Sigmoid colon (tissue), 4 donors: ENCODE results near the gene LRRN4.

Experiments used
- EP300 ChIP-seq, 4 donors: sonication (generic); formaldehyde crosslinking; IDR thresholded peaks; one replicate each; pipeline ENCODE4 v1.6.1; 2017; ENCODE audit warnings: antibody characterized with exemption in 4 of 4
- POLR2A ChIP-seq, 2 donors: fragments of 450-650 bp; IDR thresholded peaks; one replicate each; pipeline ENCODE4 v1.6.1; 2016; ENCODE audit warnings: antibody characterized with exemption in 2 of 2, mild to moderate bottlenecking in 2 of 2, moderate library complexity in 2 of 2
- POLR2AphosphoS5 ChIP-seq, 4 donors: sonication (generic); formaldehyde crosslinking; IDR thresholded peaks; one replicate each; pipeline ENCODE4 v1.6.1; 2017; ENCODE audit warnings: antibody characterized with exemption in 4 of 4
- TF ChIP-seq, protein P1 (sequence below), 4 experiments: fragments of 450-650 bp in 3 of 4; fragments of 200-600 bp in 1 of 4; IDR thresholded peaks; one replicate each; pipeline ENCODE4 v1.5.1; 2016 to 2019; ENCODE audit warnings: antibody characterized with exemption in 4 of 4, mild to moderate bottlenecking in 3 of 4, moderate library complexity in 2 of 4

DNA sequence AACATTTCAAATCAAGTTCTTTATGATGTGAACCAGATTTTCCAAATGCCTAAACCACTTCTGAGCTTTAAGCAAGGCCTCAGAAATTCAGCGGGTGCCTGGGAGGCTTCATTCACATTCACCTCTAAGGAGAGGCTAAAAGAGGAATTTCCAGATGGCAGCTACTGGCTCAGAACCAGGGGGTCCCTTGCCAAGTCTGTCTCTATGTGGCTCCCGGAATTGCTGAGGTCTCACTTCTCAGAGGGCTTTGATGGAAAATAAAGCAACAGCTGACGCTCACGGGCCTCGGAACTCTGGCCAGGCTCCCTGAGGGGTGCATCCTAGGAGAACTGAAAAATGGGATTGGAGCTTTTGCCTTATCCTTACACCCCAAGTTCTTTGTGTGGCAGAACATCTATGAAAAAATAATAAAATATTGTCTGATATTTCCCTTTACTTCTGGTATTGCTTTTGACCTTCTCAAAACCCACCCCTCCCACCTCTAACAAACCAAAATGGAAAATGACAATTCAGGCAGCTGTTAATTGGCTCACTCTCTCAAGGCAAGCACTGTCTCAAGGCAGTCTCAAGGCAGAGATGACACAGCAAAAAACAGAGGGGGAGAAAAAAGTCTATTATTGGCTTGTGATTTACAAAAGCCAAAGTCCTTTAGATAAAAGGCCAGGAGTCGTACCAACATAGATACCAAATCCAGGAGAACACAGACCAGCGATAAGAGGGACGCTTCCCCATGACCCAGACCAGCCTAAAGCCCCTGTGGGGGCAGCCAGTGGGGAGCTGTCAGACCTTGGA lies 21.8 kb upstream of the LRRN4 start:
- TF ChIP-seq POLR2AphosphoS5 (IDR thresholded peaks at IDR 0.05) (no peak), POLR2A (IDR thresholded peaks at IDR 0.05) (no peak), EP300 (IDR thresholded peaks at IDR 0.05) (no peak)
- TF ChIP-seq, protein P1, sequence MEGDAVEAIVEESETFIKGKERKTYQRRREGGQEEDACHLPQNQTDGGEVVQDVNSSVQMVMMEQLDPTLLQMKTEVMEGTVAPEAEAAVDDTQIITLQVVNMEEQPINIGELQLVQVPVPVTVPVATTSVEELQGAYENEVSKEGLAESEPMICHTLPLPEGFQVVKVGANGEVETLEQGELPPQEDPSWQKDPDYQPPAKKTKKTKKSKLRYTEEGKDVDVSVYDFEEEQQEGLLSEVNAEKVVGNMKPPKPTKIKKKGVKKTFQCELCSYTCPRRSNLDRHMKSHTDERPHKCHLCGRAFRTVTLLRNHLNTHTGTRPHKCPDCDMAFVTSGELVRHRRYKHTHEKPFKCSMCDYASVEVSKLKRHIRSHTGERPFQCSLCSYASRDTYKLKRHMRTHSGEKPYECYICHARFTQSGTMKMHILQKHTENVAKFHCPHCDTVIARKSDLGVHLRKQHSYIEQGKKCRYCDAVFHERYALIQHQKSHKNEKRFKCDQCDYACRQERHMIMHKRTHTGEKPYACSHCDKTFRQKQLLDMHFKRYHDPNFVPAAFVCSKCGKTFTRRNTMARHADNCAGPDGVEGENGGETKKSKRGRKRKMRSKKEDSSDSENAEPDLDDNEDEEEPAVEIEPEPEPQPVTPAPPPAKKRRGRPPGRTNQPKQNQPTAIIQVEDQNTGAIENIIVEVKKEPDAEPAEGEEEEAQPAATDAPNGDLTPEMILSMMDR (IDR thresholded peaks at IDR 0.05): no peak
